ES-I3 (cell line): ENCODE measurements around the gene SNN.

Source experiments
- H3K36me3 ChIP-seq: 2 replicates; pipeline ENCODE4 v1.6.1; 2013; ENCODE audit warnings: mild to moderate bottlenecking, low read length, control low read depth, moderate library complexity; ENCODE audit not compliant: insufficient read depth
- H3K4me1 ChIP-seq: 2 replicates; pipeline ENCODE4 v1.6.1; 2013; ENCODE audit warnings: mild to moderate bottlenecking, control low read depth, low read length; ENCODE audit not compliant: insufficient read depth
- H3K9ac ChIP-seq: 2 replicates; pipeline ENCODE4 v1.6.1; 2013; ENCODE audit warnings: low read depth, mild to moderate bottlenecking, low read length, moderate library complexity
- H3K9me3 ChIP-seq: 2 replicates; pipeline ENCODE4 v1.6.1; 2013; ENCODE audit warnings: mild to moderate bottlenecking, low read length, moderate library complexity; ENCODE audit not compliant: control insufficient read depth, insufficient read depth

The SNN gene

DNA sequence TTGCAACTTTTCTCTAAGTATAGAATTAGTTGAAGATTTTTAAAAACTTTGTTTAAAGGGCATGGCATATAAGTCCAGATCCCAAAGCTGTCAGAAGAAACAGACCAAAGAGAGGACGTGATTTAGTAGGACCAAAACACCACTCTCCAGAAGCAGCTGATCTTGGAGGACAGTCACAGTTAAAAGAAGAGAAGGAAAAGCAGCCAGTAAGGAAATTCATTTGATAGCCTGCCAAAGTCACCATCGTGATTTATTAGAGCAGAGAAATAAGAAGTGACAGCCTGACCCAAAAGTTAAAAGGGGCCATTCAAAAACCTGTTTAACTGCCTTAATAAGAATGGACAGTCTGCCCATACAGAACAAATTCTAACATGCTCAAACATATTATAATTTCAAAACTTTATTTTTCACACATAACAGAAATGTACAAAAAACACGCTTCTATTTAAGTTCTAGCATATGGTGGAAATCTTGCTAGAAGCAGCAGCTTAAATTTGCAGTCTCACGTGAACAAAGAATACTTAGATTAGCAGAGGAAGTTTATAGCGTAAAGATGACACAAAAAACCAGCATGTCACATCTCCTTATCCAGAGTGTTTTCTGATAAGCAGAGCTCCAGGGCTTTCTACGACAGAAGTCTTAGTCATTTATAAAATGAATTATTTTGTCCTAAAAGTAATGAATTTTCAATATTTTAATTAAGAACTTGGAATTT, 37.2 kb downstream of the SNN start:
- no peak overlapping the region for H3K9ac ChIP-seq
- H3K36me3 ChIP-seq: peaks cover 2% of the 10 kb centered on the region; the same call in 1 of the 2 replicates
- H3K4me1 ChIP-seq: no peaks in the 10 kb centered on the region
- no peaks in the 10 kb centered on the region for H3K9me3 ChIP-seq

GRCh38 chr16:11706180-11706742, 38.0 kb downstream of the SNN start:
- Histone ChIP-seq H3K4me1 (no peaks in the 10 kb centered on the region), H3K9me3 (no peaks in the 10 kb centered on the region), H3K9ac (no peak overlapping the region), H3K36me3 (peaks cover 2% of the 10 kb centered on the region; the same call in 1 of the 2 replicates)

GRCh38 chr16:11707679-11708197, 39.5 kb downstream of the SNN start:
- Histone ChIP-seq H3K9ac (no peak overlapping the region), H3K36me3 (peaks cover 2% of the 10 kb centered on the region; the same call in 1 of the 2 replicates), H3K4me1 (no peaks in the 10 kb centered on the region), H3K9me3 (no peaks in the 10 kb centered on the region)

- H3K4me1 ChIP-seq: no peaks in the 10 kb centered on the region
- H3K36me3 ChIP-seq: no peaks in the 10 kb centered on the region
- H3K9me3 ChIP-seq: no peaks in the 10 kb centered on the region
- H3K9ac ChIP-seq: no peak overlapping the region
Measured at GRCh38 chr16:11708421-11708820, 40.2 kb downstream of the SNN start.

DNA sequence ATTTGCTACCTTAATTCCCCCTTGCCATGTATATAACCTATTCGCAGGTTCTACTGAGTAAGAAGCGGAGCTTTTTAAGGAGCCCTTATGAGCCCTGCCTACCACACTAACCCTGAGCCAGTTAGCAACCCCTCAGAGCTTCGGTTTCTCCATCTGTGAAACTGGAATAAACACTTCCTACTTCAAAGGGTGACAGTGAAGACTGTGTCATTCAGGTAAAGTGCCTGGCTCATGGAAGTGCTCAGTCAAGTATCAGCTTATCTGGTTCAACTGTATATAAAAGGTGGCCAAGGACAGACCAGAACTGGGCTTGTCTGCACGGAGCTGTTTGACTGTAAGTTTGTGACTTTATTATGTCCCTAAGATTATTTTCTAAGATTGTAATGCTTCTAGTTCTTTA, 43.4 kb downstream of the SNN start:
- Histone ChIP-seq H3K36me3 (no peaks in the 10 kb centered on the region), H3K9ac (no peak overlapping the region), H3K4me1 (no peaks in the 10 kb centered on the region), H3K9me3 (no peaks in the 10 kb centered on the region)

GRCh38 chr16:11712122-11712521, 43.9 kb downstream of the SNN start:
- Histone ChIP-seq H3K4me1 (no peaks in the 10 kb centered on the region), H3K9me3 (no peaks in the 10 kb centered on the region), H3K9ac (no peak overlapping the region), H3K36me3 (no peaks in the 10 kb centered on the region)

GRCh38 chr16:11715246-11715947, 47.1 kb downstream of the SNN start:
- no peaks in the 10 kb centered on the region for H3K36me3 ChIP-seq

GRCh38 chr16:11716336-11716735, 48.1 kb downstream of the SNN start:
- Histone ChIP-seq H3K36me3 (no peaks in the 10 kb centered on the region), H3K9ac (no peak overlapping the region), H3K9me3 (no peaks in the 10 kb centered on the region), H3K4me1 (no peaks in the 10 kb centered on the region)

More at GRCh38 chr16:11715246-11715947, 47.1 kb downstream of the SNN start:
- no peaks in the 10 kb centered on the region for H3K4me1 ChIP-seq
- no peaks in the 10 kb centered on the region for H3K9me3 ChIP-seq
- no peak overlapping the region for H3K9ac ChIP-seq

DNA sequence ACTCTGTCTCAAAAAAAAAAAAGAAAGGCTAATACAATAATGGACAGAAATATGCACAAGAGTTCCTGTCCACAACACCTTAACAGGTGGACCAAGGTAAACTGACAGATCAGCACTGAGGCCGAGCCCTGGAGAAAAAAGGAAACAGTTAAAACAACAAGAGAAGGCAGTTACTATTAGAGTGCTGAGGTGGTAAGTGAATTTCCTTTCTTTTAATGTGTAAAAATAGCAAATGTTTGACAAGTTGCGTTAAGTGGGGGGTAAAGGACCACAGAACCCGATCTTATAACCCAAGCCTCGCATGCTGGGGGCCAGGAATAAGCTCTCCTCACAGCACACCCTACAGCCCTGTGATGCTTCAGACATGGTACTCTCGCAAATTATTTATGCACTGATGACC, 49.6 kb downstream of the SNN start:
- Histone ChIP-seq H3K36me3 (no peaks in the 10 kb centered on the region), H3K9ac (no peak overlapping the region), H3K9me3 (no peaks in the 10 kb centered on the region), H3K4me1 (no peaks in the 10 kb centered on the region)

DNA sequence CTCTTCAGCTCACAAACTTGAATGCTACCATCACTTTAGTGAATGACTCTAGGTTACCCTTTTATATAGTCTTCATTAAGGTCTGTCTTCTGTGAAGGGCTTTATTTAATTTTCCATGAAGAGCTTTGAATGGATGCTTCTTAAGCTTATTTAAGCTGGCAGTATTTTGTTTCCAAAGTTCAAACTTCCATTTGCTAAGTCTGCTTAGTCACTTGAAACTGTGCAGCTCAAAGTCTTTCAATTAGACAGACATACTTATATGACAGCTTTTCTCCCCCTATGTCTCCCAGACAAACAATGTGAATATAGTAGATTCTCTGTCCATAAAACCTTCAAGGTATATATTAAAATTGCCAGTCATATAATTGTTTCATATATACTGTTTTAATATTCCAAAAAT, 50.9 kb downstream of the SNN start:
- no peaks in the 10 kb centered on the region for H3K4me1 ChIP-seq
- no peaks in the 10 kb centered on the region for H3K36me3 ChIP-seq
- H3K9me3 ChIP-seq: no peaks in the 10 kb centered on the region
- no peak overlapping the region for H3K9ac ChIP-seq

DNA sequence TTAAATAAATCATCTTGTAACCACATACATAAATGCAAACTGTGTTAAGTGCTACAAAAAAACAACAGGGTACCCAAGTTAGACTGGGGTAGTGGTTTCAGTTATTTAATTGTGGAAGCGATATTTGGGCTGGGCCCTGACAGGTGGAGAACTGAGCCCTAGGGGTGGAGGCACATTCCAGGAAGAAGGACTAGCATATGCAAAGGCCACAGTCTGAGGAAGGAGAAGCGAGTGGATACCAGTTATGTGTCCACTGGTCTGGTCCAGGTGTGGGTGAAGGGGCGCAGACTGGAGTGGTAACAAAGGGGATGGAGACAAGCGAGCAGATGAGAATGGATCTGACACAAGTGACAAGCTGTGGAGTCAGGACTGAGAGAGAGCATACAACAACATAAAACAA, 51.5 kb downstream of the SNN start:
- no peak overlapping the region for H3K9ac ChIP-seq
- H3K9me3 ChIP-seq: no peaks in the 10 kb centered on the region
- no peaks in the 10 kb centered on the region for H3K4me1 ChIP-seq
- no peaks in the 10 kb centered on the region for H3K36me3 ChIP-seq

DNA sequence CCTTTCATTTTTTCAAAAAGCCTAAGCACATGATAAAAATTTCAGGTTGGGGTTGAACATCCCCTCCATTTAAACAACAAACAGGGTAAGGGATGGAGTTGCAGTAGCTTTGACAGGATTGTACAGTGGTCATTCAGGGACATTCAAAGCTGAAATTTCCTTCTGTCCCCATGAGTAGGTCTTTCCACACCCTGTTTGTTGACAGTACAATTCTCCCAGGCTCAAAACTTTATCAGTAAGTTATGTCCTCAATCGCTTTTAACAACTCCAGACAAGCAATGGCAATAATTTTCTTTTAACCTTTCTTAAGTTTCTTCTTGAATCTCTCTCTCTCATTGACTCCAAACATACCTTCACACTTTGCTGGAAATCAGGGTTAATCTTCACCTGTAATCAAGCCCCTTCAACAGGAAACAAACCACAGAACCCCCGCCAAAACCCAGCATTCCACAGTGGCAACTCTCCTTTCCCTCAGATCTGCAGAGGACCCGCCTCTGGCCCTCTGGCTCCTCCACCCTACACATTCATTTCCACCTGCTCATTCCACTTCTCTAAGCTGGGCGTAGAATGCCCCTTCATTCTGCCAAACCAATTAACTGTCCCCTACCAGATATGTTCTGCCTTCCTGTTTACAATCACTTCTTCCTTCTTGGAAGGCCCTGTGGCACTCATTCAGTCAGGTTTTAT, 53.7 kb downstream of the SNN start:
- Histone ChIP-seq H3K36me3 (no peaks in the 10 kb centered on the region), H3K4me1 (no peaks in the 10 kb centered on the region), H3K9ac (no peak overlapping the region), H3K9me3 (no peaks in the 10 kb centered on the region)

DNA sequence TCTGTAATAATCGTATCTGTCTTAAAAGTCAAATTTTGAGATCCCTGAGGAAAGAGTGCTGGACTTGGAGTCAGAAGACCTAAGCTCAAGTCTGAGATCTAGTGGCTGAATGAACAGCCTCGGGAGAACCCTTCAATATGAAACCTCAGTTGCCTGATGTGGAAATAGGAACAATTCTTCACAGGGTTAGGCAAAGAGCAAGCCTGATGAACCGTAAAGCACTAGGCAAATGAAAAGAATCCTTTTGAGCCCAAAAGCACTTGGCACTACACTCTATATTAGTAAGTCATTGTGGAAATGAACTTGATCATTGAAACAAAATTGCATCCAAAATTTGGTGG, 54.2 kb downstream of the SNN start:
- H3K9me3 ChIP-seq: no peaks in the 10 kb centered on the region
- no peaks in the 10 kb centered on the region for H3K36me3 ChIP-seq
- no peak overlapping the region for H3K9ac ChIP-seq
- H3K4me1 ChIP-seq: no peaks in the 10 kb centered on the region

DNA sequence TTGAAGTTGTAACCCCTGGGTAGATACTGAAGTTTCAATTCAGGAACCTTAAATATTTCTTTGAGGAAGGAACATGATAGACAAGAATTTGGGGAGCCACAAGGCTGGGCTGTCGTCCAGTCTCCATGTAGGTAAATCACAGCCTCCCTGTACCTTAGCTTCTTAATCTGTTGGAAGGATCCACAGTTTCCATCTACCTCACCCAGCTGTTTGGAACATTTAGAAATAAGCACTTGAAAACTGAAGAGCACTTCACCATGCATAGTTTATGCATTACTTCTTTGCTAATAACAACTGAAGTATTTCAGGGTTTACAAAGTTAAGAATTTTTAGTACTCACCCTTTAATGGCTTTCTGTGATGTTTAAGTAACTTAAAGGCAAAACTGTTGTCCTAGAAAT, 57.2 kb downstream of the SNN start:
- H3K36me3 ChIP-seq: no peaks in the 10 kb centered on the region; the same call in 1 of the 2 replicates
- no peaks in the 10 kb centered on the region for H3K9me3 ChIP-seq
- H3K4me1 ChIP-seq: no peaks in the 10 kb centered on the region
- no peak overlapping the region for H3K9ac ChIP-seq
